ENCODE measurements around the gene STXBP4.

STXBP4 gene

DNA sequence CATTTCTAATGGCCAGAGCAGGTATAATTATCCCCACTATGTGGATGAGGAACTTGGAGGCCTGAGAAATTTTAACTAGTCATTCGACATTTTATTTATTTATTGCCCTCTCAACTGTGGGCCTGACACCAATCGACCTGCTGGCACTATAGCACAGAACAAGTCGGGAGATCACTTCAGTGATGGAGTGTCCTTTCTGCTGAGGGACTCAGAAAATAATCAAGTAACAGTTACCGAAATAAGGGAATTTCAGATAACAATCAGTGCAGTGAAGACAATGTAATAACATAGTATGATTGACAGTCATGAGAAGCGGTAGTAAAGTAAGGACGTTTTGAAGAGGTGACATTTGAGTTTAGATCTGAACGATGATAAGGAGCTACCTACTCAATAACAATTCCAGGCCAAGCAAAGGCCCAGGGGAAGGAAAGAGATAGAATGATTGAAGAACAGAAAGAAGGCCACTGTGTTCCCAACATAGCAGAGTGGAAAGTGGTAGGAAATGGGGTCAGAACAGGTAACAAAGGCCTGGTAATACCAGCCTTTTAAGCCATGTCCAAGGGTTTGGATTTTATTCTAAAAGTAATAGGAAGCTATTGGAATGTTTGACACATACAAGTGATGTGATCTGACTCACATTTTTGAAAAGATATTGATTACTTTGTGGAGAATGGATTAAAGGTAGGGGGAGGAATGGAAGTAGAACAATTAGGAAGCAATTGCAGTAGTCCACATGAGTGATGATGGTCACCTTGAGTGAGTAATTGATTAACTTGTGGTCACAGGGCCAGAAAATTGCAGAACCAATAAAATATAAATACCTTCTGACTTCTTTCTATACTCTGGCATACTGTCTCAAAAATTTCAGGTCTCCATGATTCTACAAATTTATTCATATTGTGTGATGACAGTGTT is 1.4 kb downstream of the STXBP4 start:
- Histone ChIP-seq H3K4me3 (peak overlapping the region in 6 of 7 experiments; percentile 57 to 90 (median 88)), H3K27ac (peak overlapping the region in 15 of 21 experiments; percentile 66 to 93 (median 87))

DNA sequence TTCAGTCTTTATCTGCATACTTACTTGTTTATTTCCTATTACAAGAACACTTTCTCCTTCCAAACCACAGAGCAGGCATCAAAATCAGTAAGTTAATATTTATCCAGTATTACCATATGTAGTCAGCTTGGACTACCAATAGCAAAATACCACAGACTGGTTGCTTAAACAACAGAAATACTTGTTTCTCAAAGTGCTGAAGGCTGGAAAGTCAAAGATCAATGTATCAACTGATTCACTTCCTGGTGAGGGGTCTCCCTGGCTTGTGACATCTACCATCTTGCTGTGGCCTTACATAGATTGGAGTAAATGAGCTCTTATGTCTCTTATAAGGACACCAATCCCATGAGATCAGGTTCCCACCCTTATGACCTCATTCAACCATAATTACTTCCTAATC is 2.6 kb downstream of the STXBP4 start:
- H3K4me3 ChIP-seq = no peak overlapping the region
- no peak overlapping the region for H3K27ac ChIP-seq

DNA sequence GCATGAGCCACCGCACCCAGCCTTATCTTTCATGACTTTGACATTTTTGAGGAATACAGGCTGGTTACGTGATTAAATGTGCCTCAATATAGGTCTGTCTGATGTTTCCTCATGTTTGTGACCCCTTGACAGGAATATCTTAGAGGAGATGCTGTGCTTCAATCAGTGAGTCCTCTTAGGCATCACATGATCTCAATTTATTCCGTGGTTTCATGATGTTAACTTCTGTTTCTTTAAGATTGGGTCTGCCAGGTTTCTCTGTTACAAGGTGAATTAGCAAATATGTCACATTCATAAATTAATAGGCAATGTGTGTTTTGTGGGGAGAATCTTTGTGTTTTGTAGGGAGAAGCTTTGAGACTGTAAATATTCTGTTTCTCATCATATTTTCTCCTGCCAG is 3.3 kb downstream of the STXBP4 start:
- H3K4me3 ChIP-seq = no peak overlapping the region

DNA sequence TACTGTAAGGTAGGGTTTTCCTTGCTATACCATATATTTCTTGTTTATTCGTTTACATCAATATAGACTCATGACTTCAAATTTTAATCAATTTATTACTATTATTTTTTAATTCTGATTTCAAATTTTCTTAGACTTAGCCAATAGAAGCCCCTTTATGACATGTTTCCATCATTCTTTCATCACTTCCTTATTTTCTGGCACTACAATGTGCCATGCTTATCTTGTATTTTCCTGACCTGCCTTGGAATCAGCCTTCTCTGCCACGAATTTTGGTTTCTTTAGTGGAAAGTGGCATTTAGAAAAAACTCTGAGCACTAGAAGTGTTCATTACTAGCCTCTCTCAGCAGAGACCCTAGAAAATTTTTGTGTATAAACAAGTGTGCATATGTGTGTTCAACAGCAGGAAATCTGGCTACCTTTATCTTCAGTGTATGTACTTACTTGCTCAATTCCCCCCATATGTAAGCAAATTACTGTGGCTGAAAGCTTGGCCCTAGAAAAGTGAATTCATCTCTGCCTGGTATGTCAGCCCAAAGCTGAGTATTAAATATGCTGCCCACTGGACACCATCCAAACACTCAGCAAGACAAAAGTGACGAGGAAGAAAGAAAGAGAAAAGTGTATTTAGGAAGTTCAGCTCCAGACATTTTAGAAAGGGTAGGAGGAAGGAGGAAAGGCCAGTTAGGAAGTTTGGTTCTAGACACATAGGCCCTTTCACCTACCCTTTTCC is 4.0 kb downstream of the STXBP4 start:
- H3K4me3 ChIP-seq = no peak overlapping the region
- H3K27ac ChIP-seq = no peak overlapping the region

More for the DNA sequence above, 3.3 kb downstream of the STXBP4 start:
- H3K27ac ChIP-seq = no peak overlapping the region

DNA sequence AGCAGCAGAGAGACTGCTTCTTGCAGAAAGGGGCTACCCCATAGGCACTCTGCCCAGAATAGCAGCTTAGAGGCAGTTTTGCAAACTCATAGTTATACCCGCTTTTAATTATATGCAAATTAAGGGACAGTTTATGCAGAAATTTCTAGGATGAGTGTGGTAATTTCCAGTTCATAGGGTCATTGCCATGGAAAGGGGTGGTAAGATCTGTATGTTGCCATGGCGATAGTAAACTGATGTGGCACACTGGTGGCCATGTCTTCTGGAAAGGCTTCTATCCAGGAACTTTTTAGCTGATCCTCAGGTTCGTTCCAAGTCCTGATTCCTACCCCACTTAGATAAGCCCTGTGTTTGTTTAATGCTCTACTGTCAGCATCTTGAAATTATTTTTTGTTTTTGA is 6.2 kb downstream of the STXBP4 start:
- no peak overlapping the region for H3K27ac ChIP-seq
- no peak overlapping the region for H3K4me3 ChIP-seq

DNA sequence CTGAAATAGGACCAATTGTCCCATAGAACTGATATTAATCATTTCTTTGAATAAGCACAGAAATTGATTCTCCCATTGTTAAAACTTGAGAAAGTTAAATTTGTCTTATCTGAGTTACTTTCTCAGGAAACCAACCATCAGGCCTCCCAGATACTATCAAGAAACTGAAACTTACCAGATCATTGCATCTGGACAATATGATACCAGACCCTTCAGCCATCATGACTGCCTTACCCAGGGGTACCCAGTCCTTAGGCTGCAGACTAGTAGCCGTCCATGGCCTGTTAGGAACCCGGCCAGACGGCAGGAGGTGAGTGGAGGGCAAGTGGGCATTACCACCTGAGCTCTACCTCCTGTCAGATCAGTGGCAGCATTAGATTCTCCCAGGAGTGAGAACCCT is 7.8 kb downstream of the STXBP4 start:
- no peak overlapping the region for H3K4me3 ChIP-seq

DNA sequence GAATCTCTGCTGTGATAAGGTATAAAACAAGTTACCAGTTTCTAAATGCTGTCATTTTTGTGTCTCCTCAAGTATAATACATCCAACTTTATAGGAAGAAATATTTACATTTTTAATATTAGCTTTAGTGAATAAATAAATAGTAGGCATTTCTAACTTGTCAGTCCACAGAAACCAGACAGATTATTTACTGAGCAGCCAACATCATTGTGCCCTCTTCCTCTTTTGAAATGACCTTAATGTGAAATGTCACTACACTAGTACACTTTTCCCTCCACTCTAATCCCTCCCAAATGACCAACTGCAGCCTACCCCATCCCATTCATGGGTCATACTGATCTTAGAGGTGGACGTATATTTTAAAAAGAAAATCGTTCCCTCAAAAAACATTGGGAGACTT is 9.2 kb downstream of the STXBP4 start:
- H3K4me3 ChIP-seq = no peak overlapping the region
- no peak overlapping the region for H3K27ac ChIP-seq

More for the DNA sequence above, 7.8 kb downstream of the STXBP4 start:
- H3K27ac ChIP-seq = no peak overlapping the region

DNA sequence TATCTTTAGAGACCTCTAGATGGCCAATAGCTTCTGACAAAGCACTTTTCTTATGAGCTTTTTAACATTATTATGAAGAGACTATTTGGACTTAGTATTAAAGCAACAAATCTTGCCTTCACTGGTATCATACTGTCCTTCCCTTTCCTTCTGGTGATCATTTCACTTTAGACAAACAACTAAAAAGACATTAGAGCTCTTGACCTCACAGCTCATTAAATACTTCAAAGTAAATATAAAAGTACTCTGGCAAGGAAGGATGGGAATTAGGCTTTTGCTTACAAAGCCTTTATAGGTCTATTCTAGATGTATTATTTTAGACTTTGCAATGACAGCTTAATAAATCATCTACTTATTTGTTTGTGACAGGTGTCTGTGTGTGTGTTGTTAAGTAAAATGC is 11.1 kb downstream of the STXBP4 start:
- Histone ChIP-seq H3K4me3 (no peak overlapping the region), H3K27ac (no peak overlapping the region)

DNA sequence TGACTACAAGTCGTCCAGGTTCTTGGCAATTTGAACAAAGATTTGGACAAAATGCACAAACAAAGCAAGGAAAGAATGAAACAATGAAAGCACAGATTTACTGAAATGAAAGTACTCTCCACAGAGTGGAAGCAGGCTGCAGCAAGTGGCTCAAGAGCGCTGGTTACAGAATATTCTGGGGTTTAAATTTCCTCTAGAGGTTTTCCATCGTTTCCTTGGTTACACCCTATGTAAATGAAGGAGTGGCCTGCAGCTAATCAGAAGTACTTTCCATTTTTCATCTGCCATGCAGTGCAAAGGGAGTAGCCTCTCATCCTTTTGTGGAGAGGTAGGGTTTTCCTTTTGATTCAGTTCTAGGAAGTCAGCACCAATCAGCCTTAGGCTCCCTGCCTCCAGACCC is 11.8 kb downstream of the STXBP4 start:
- H3K27ac ChIP-seq = no peak overlapping the region
- no peak overlapping the region for H3K4me3 ChIP-seq

DNA sequence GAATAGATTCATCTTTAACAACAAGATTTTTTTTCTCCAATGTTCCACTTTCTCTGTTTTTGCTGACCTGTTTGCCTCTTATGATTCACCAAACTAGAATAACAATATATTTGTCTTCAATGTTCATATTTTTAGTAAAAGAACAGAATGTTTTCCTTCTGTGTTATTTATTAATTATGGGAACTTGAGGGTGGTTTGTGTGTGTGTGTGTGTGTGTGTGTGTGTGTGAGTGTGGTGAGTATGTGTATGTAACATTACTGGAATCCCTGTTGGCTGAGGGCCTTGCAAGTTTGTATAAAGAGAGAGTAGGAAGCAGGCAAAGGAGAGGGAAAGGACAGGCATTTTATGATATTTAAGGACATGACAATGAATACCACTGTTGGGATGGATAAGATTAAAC is 13.8 kb downstream of the STXBP4 start:
- H3K27ac ChIP-seq = no peak overlapping the region
- H3K4me3 ChIP-seq = no peak overlapping the region

DNA sequence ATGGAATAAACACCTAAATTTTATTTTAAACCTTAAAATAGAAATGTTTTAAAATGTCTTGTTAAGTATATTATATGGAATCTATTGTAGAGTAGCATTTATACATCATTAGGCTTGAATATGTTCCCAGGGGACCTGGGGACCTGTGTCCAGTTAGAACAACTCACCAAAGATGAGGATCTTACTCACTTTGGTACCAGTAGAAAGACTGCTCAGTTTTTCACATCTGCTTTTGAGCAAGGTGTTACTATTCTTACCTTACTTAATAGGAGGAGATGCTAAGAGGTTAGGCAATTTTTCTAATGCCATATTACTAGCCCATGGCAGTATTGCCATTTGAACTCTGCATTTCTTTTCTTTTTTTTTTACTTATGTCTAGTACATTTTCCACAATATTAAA is 14.7 kb downstream of the STXBP4 start:
- peak overlapping the region in 1 of 21 experiments; percentile 7 for H3K27ac ChIP-seq
- H3K4me3 ChIP-seq = no peak overlapping the region

DNA sequence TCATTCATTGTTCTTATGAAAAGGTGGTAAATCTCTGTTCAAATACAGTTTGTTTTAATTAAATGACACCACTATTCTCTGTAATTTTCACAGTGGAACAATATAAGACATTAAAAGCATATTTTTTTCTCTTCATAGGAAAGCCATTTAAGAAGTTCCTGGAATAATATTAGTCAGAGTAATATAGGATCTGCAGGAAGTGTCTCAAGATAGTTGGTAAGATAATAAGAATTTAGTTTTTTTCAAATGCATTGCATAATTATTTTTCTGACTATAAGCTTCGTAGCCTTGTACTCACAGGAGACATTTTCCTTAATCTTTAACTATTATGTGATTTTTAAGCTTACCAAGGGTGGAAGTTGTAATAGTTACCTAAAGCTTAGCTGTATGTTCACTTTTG is 16.9 kb downstream of the STXBP4 start:
- no peak overlapping the region for H3K27ac ChIP-seq

DNA sequence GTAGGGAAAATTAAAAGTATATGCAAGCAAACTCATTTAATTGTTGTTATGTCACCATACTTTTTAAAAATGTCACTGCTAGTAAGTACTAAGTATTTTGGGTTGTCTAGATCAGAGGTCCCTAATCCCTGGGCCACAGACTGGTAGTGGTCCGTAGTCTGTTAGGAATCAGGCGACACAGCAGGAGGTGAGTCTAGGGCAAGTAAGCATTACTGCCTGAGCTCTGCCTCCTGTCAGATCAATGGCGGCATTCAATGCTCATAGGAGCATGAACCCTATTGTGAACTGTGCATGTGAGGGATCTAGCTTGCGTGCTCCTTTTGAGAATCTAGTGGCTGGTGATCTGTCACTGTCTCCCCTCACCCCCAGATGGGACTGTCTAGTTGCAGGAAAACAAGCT is 21.6 kb downstream of the STXBP4 start:
- Histone ChIP-seq H3K4me3 (no peak overlapping the region), H3K27ac (no peak overlapping the region)

More for the DNA sequence above, 16.9 kb downstream of the STXBP4 start:
- no peak overlapping the region for H3K4me3 ChIP-seq

DNA sequence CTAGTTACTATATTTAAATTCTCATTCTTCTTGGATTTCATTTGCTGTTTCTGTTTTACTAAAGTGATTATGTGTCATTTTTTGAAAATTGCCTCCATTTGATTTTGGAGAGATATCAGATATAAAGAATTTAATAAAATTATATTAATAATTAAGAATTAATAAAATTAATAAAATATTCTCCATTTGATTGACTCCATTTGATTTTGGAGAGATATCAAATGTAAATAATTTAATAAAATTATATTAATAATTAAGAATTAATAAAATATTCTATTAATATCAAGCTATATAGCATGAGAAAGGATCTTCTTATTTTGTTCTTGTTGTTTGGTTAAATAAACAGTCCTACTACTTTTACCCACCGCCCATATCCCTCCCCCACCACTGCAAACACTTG is 23.0 kb downstream of the STXBP4 start:
- Histone ChIP-seq H3K27ac (no peak overlapping the region), H3K4me3 (no peak overlapping the region)

DNA sequence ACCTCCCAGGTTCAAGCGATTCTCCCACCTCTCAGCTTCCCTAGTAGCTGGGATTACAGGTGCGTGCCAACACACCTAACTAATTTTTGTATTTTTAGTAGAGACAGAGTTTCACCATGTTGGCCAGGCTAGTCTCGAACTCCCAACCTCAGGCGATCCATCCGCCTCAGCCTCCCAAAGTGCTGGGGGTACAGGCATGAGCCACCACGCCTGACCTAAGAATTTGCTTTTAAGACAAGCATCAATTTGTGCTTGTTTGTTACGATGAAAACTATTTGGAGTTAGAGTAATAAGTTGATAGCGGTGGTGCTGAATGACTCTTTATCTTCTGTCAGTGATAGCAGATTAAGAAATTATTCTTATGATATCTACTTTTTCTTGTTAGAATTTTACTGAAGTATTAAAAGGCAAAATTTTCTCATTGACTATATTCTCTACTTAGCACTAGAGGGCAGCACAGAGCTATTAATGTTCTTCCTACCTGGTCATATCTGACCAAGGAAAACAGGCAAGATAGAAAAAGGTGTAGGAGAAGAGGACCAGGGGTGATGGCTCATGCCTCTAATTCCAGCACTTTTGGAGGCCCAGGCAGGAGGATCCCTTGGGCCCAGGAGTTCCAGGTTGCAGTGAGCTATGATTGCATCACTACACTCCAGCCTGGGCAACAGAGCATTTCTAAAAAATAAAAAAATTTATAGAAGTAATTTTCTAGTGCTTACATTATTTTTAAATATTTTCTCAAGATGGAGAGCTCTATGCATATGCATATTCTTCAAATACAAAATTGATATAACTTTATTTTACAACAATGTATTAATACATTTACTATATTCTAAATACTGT is 24.5 kb downstream of the STXBP4 start:
- no peak overlapping the region for H3K4me3 ChIP-seq
- H3K27ac ChIP-seq = no peak overlapping the region

DNA sequence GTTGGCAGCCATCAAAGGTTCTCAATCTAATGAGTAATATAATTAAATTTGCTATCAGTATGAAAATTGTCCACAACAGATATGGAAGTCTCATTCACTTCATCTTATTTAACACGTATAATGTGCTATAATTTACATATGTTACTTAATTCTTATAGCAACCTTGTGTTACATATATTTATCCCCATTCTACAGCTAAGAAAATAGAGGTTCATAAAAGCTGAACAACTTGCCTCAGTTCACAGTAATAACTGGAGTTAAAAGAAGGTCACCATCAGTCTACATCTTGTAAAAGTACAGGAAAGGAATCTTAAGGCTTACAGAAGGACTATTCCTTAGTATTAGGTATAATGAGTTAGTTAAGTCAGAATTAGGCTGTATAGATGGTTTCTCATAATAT is 27.9 kb downstream of the STXBP4 start:
- Histone ChIP-seq H3K4me3 (no peak overlapping the region), H3K27ac (no peak overlapping the region)

DNA sequence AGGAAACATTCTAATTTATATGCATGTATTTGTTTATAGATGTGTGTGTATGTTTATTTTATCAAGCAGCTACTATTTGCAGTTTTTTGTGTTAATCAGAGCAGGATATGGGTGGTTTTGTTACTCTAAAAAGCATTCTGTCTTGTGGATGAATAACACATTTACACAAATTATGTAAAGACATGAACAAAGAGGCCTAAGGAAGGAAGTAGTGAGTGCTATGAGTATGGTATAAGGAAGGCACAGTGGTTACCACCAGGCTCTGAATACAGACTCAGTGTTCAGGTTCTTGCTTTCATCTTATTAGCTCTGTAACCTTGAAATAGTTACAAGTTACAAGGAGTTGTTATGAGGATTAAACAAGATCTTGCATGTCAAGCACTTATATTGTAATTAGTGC is 33.9 kb downstream of the STXBP4 start:
- Histone ChIP-seq H3K27ac (no peak overlapping the region), H3K4me3 (no peak overlapping the region)

DNA sequence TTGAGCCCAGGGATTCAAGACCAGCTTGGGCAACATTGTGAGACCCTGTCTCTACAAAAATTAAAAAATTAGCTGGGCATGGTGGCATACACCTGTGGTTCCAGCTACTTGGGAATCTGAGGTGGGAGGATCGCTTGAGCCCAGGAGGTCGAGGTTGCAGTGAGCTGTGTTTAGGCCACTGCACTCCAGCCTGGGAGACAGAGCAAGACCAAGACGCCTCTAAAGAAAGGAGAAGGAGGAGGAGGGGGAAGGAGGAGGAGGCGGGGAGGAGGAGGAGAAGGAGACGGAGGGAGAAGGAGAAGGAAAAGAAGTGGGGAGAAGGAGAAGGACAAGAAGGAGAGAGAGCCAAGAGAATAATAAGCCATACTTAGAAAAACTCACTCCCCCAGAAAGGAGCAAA is 35.9 kb downstream of the STXBP4 start:
- H3K4me3 ChIP-seq = no peak overlapping the region
- no peak overlapping the region for H3K27ac ChIP-seq

DNA sequence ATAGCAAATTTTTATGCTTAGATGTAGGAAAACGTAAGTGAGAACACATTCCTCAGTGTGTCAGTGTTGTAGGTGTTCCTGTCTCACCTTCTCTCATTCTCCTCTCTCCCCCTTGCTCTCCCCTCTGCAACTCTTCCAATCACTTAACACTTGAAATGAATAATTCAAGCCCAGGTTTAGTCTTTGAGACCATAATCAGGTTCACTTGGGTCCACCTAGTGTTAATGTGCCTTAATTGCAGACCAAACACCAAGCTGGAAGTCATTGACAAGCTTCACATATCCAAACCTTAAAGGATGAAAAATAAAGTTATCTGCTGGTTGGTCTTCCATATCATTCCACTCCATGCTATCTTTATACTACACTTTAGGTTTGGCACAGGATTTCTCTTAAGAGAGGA is 37.0 kb downstream of the STXBP4 start:
- Histone ChIP-seq H3K4me3 (no peak overlapping the region), H3K27ac (no peak overlapping the region)

DNA sequence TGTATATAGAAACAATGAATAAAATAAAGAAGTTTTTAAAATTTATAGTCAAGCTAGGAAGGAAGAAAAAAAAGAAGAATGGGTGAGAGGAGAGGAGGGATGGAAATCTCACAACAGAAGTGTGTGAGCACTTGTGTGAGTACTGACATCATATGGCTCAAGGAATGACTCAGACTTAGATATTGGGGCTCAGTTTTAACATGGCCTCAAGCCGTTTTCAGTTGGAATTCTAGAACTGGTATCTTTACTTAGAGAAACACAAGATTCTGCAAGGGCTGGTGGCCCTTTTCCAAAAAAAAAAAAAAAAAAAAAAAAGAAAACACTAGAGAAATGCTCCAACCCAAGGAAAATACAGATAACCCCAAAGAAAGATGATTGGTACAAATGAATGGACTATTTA is 55.1 kb downstream of the STXBP4 start:
- no peak overlapping the region for H3K27ac ChIP-seq
- no peak overlapping the region for H3K4me3 ChIP-seq
